ENCODE results near the gene GALNT13.

DNA sequence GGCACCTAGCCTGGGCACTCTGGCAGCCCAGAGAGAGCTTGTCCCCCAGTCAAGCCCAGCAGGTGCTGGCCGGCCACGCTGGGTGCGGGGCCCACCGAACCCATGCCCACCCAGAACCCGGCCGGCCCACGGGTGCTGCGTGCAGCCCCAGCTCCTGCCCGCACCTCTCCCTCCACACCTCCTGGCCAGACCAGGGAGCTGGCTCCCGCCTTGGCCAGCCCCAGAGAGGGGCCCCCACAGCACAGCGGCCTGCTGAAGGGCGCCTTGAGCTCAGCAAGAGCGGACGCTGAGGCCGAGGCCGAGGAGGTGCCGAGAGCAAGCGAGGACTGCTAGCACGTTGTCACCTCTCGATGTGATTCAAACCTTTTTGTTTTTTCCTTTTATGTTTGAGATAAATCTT, 419.8 kb downstream of the GALNT13 start:
- TF ChIP-seq, protein P1, sequence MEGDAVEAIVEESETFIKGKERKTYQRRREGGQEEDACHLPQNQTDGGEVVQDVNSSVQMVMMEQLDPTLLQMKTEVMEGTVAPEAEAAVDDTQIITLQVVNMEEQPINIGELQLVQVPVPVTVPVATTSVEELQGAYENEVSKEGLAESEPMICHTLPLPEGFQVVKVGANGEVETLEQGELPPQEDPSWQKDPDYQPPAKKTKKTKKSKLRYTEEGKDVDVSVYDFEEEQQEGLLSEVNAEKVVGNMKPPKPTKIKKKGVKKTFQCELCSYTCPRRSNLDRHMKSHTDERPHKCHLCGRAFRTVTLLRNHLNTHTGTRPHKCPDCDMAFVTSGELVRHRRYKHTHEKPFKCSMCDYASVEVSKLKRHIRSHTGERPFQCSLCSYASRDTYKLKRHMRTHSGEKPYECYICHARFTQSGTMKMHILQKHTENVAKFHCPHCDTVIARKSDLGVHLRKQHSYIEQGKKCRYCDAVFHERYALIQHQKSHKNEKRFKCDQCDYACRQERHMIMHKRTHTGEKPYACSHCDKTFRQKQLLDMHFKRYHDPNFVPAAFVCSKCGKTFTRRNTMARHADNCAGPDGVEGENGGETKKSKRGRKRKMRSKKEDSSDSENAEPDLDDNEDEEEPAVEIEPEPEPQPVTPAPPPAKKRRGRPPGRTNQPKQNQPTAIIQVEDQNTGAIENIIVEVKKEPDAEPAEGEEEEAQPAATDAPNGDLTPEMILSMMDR (IDR thresholded peaks at IDR 0.05): no peak
- TF ChIP-seq EZH2 (IDR thresholded peaks at IDR 0.05; ENCODE audit: borderline replicate concordance, insufficient read depth, low read depth, low read length, poor library complexity, severe bottlenecking): no peak
